SK-N-SH (cell line): ENCODE measurements around the gene BCL2L15.

Experiments used
- CTCF ChIP-seq: fragments of 200-600 bp; sonication (generic); IDR thresholded peaks from 2 replicates; pipeline ENCODE4 v1.6.1; 2017; ENCODE audit warnings: antibody characterized with exemption, mild to moderate bottlenecking, moderate library complexity
- EP300 ChIP-seq, 2 experiments: IDR thresholded peaks; 2 replicates each; pipeline versions ENCODE4 v1.4.0 to v1.6.1; 2012; ENCODE audit warnings: borderline replicate concordance in 1 of 2, low read depth in 1 of 2, low read length in 1 of 2
- MAX ChIP-seq: IDR thresholded peaks from 2 replicates; pipeline ENCODE4 v1.4.0; 2012; ENCODE audit warnings: low read depth
- POLR2AphosphoS5 ChIP-seq: IDR thresholded peaks from 2 replicates; pipeline ENCODE4 v1.6.1; 2012; ENCODE audit warnings: low read depth, low read length
- SIN3A ChIP-seq: IDR thresholded peaks from 2 replicates; pipeline ENCODE4 v1.6.1; 2012; ENCODE audit warnings: low read depth, mild to moderate bottlenecking, low read length, moderate library complexity, borderline replicate concordance
- TF ChIP-seq, protein P1 (sequence below): IDR thresholded peaks from 2 replicates; pipeline ENCODE4 v1.6.1; 2012; ENCODE audit warnings: mild to moderate bottlenecking, low read depth, low read length, moderate library complexity

GRCh38 chr1:113875714-113876113 lies 11.7 kb downstream of the BCL2L15 start:
- TF ChIP-seq EP300 (IDR thresholded peaks at IDR 0.05; ENCODE audit: borderline replicate concordance in 1 of 2, low read depth in 1 of 2, low read length in 1 of 2), result no peak
- no peak for TF ChIP-seq SIN3A
- TF ChIP-seq CTCF, result no peak
- no peak for TF ChIP-seq MAX
- no peak for TF ChIP-seq POLR2AphosphoS5
- TF ChIP-seq, protein P1, sequence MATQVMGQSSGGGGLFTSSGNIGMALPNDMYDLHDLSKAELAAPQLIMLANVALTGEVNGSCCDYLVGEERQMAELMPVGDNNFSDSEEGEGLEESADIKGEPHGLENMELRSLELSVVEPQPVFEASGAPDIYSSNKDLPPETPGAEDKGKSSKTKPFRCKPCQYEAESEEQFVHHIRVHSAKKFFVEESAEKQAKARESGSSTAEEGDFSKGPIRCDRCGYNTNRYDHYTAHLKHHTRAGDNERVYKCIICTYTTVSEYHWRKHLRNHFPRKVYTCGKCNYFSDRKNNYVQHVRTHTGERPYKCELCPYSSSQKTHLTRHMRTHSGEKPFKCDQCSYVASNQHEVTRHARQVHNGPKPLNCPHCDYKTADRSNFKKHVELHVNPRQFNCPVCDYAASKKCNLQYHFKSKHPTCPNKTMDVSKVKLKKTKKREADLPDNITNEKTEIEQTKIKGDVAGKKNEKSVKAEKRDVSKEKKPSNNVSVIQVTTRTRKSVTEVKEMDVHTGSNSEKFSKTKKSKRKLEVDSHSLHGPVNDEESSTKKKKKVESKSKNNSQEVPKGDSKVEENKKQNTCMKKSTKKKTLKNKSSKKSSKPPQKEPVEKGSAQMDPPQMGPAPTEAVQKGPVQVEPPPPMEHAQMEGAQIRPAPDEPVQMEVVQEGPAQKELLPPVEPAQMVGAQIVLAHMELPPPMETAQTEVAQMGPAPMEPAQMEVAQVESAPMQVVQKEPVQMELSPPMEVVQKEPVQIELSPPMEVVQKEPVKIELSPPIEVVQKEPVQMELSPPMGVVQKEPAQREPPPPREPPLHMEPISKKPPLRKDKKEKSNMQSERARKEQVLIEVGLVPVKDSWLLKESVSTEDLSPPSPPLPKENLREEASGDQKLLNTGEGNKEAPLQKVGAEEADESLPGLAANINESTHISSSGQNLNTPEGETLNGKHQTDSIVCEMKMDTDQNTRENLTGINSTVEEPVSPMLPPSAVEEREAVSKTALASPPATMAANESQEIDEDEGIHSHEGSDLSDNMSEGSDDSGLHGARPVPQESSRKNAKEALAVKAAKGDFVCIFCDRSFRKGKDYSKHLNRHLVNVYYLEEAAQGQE, result no peak
